GM19025 (cell line): ENCODE measurements around the gene HYCC1.
A peak's percentile ranks its signal among the peaks of the same experiment; 100 is the strongest.
"Not testable (repeated sequence)": the region's sequence is repeated elsewhere in the genome, so short reads cannot be mapped to it uniquely, and the experiment has no call there.

Experiments used
- ATAC-seq: cut with Tn5 transposase; IDR thresholded peaks from one replicate; pipeline ENCODE4 v1.9.1; 2021; ENCODE audit warnings: mild to moderate bottlenecking, low read depth, moderate library complexity; ENCODE audit not compliant: unreplicated experiment

The HYCC1 gene

DNA sequence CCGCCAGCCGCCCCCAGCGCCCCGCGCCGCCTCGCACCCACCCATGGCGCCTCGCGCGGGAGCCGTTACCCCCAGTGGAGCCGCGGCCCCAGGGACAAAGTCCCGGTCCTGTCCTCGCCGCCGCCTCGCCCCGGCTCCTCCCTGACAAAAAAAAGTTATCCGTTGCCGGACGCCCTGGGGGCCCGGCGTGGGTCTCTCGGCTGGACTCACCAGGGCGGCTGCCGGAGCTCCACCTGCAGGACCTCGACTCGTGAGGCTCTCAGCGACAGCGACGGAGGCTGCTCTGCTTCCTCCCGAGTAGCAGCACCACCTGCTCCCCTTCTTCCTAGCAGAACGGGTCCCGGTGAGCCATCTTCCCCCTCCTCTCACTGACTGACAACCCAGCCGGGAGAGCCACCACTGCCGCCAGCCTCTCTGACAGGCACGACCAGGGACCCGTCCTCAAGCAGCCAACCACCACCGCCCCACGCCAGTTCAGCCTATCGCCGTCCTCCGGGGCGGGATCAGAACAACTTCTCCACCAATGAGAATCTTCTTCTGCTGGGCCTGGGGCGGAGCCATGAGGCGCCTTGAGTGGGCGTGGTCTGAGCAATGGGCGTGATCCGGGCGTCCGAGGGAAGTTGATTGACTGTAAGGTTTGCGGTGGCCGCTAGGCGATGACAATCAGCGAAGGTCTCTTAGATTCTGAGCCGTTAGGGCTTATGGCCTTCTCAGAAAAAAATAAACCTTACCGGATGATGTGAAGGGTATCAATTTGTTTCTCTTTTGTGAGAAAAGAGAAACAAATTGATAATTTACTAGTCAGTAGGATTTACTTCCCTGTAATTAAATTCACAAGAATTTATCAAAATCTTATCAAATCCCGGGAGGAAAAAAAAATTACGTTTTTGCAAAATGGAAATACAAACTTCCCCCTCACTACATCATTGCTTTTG lies at the start of gene HYCC1:
Gene HYCC1 (minus strand): TSS at position 416 of the 935 bp plus-strand sequence. CDS start 23,019 bp downstream, outside the sequence.
- peak; percentile 95 for ATAC-seq

DNA sequence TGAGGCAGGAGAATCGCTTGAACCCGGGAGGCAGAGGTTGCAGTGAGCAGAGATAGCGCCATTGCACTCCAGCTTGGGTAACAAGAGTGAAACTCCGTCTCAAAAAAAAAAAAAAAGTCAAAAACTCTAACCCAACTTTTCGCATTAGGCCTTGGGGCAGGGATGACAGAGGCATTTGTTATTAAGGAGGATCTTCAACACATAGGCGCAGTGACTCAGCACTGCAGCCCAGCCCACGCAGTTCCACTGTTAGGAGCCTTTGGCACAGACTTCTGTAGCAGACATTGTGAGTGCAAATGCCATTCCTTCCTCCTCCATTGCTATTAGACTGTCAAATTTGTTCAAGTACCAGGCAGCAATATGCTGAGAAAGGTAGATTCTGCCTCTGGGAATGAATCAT lies 48.5 kb upstream of the HYCC1 start:
- no peak for ATAC-seq

DNA sequence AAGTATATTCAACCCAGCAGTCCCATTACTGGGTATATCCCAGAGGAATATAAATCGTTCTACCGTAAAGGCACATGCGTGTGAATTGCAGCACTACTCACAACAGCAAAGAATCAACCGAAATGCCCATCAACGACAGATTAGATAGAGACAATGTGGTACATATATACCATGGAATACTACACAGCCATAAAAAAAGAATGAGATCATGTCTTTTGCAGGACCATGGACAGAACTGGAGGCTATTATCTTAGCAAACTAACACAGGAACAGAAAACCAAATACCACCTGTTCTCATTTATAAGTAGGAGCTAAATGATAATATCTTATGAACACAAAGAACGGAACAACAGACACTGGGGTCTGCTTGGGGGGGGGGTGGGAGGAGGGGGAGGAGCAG lies 47.4 kb upstream of the HYCC1 start:
- no peak for ATAC-seq

- no peak for ATAC-seq
These were observed 44.6 kb upstream of the HYCC1 start for GRCh38 chr7:23058408-23059096.

DNA sequence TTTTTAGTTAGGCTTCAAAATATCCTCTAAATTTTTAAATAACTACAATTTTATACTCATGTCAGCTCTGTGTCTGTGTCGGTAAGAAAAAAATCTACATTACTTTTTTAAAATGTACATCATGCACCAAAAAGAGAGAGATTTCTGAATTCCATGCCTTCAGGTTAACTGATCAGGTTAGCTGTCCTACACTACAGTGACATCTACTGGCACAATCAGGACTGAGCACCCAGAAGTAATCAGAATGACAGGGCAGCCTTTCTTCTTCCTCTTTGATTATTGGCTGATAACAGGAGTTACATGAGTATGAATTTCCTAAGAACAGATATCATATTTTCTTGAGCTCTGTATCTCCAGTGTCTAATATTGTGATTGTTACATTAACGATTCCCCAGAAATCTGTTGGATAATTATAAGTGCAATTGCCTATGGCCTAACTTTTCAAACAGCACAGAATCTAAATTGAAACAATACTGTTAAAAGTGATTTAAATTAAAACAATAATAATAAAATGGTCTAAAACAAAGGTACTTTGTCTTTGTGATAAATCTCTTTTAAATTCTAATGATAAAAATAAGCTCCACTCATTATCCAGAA lies 41.8 kb upstream of the HYCC1 start:
- ATAC-seq, result peak; percentile 53

DNA sequence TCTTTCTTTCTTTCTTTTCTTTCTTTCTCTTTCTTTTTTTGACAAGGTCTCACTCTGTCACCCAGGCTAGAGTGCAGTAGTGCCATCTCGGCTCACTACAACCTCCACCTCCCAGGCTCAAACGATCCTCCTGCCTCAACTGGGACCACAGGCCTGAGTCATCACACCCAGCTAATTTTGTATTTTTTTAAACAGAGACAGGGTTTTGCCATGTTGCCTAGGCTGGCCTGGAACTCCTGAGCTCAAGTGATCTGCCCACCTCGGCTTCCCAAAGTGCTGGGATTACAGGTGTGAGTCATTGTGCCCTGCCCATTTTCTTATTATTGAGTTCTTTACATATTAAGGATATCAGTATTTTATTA lies 37.2 kb upstream of the HYCC1 start:
- not testable (repeated sequence) for ATAC-seq

- ATAC-seq, result not testable (repeated sequence)
These were observed 32.4 kb upstream of the HYCC1 start for GRCh38 chr7:23046336-23046735.

GRCh38 chr7:23045086-23045485 lies 31.2 kb upstream of the HYCC1 start:
- not testable (repeated sequence) for ATAC-seq

- ATAC-seq, result no peak
These were observed 30.7 kb upstream of the HYCC1 start for GRCh38 chr7:23044581-23044980.

DNA sequence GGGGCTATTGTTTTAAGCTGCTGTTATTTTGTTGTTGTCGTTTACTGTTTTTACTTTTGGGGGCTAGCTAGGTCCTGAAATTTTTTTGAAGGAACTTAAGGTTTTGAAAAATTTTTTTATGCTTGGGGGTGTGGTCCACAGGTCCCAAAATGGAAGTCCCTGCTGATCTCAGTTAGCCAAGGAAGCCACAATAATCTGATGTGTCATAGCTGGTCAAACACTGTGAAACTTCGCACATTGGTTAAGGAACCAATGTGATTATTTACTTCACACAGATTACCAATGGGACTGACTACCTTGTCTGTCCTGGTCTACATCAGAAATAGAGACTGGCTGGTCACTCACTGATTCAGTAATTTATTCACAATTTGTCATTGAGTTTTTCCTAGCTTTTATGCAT lies 29.5 kb upstream of the HYCC1 start:
- no peak for ATAC-seq

DNA sequence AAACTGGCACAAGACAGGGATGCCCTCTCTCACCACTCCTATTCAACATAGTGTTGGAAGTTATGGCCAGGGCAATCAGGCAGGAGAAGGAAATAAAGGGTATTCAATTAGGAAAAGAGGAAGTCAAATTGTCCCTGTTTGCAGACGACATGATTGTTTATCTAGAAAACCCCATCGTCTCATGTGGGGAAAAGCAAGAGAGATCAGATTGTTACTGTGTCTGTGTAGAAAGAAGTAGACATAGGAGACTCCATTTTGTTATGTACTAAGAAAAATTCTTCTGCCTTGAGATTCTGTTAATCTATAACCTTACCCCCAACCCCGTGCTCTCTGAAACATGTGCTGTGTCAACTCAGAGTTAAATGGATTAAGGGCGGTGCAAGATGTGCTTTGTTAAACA lies 25.7 kb upstream of the HYCC1 start:
- ATAC-seq, result not testable (repeated sequence)

DNA sequence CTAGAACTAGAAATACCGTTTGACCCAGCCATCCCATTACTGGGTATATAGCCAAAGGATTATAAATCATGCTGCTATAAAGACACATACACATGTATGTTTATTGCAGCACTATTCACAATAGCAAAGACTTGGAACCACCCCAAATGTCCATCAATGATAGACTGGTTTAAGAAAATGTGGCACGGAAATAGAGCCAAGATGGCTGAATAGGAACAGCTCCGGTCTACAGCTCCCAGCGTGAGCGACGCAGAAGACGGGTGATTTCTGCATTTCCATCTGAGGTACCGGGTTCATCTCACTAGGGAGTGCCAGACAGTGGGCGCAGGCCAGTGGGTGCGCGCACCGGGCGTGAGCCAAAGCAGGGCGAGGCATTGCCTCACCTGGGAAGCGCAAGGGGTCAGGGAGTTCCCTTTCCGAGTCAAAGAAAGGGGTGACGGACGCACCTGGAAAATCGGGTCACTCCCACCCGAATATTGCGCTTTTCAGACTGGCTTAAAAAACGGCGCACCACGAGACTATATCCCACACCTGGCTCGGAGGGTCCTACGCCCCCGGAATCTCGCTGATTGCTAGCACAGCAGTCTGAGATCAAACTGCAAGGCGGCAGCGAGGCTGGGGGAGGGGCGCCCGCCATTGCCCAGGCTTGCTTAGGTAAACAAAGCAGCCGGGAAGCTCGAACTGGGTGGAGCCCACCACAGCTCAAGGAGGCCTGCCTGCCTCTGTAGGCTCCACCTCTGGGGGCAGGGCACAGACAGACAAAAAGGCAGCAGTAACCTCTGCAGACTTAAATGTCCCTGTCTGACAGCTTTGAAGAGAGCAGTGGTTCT lies 21.8 kb upstream of the HYCC1 start:
- not testable (repeated sequence) for ATAC-seq

- ATAC-seq, result no peak
These were observed 13.3 kb upstream of the HYCC1 start for GRCh38 chr7:23027261-23027660.

DNA sequence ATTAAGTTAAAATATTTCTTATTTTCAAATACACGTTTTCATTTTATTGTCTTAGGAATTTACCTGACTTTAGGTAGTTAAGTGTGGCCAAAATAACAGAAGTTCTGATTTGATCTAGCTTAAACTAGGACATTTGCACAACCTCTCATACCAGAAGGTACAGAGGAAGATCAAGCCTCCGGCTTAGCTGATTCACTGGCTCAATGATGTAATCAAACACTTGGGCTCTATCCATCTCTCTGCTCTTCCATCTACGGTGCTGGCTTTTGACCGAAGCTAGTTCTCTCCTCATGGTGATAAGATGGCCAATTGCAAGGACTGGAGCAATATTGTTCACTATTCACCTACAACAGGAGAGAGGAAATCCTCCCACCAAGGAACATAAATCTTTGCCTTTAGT lies 12.2 kb upstream of the HYCC1 start:
- no peak for ATAC-seq

DNA sequence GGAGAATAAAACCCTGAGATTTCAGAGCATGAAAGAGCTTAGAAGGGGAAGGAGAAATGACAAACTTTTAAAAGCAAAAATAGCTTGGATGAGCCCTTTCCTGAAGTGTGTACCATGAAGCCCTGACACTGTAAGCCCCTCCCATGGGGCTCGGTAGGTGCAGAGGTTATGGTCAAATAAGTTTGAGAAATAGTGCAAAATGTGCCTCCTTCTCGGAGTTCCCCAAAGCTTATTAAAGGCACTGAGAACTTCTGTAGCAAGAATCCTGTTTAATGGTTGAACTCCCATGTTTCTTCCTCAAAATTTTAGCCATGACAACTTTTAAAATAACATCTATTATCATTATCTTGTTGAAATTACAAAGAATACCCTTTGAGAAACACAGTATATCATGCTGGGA lies 10.5 kb upstream of the HYCC1 start:
- ATAC-seq, result no peak

- ATAC-seq, result no peak
These were observed 8.9 kb upstream of the HYCC1 start for GRCh38 chr7:23022851-23023250.

DNA sequence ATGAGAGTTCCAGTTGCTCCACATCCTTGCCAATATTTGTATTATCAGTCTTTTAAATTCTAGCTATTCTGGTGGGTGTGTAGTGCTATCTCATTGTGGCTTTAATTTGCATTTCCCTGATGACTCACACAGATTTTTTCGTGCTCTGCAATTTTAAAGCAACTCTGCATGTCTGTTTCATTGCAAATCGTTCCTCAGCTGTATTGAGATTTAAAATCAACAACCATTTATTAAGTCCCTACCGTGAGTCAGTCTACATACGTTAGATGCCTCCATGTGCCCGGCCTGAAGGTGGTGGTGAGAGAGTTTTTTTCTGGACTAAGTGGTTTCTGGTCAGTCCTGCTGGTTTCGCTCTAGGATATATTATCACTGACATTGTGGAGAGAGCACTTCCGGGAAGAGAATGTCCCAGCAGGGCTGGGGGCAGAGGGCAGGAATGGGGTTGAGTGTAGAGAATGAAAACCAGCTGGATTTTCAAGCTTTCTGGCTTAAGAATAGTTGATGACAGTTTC lies 8.4 kb upstream of the HYCC1 start:
- no peak for ATAC-seq

DNA sequence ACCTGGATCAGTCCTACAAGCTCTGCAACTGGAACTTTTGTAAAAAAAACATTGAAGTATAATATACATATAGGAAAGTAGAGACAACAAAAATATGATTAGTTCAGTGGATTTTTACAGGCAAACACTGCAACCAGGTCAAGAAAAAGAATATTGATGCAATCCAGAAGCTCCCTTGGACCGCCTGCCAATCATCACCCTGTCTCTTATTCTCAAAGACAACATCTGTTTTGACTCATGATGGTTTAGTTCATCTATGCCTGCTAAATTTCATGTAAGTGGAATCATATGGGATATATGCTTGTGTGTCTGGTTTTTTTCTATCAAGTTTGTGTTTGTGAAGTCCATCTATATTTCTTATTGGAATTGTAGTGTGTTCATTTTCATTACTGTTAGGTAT lies 7.7 kb upstream of the HYCC1 start:
- no peak for ATAC-seq

DNA sequence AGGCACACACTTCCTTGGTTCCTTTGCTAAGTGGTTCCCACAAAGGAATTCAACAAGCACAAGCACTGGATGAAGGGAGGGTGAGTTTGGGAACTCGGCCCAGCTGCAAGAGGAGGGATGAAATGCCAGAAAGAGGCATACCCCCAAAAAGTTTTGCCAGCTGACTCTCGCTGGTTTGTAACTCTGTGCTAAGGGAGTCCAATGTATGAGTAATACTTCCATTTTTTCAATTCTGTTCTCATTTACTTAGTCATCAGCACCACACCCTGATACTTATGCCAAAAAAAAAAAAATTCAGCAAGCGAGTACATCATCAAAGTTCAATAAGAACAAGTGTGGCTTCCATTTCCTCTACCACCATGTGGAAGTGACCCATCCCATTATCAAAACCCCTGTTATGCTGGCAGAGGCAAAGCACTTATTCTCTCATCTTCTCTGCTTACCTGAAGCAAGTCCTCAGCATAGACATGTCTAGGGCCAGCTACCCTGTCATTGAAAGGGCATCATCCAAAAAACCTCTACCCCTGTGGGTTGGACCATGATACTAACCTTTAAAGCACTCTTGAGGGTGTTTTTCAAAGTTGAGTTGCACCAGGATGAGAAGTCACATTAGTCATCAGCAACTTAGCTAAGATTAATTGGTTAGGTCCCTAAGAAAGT lies 6.9 kb upstream of the HYCC1 start:
- no peak for ATAC-seq

GRCh38 chr7:23018750-23019149 lies 4.8 kb upstream of the HYCC1 start:
- ATAC-seq, result no peak
